ENCODE measurements around the gene HHATL. TPM values are rescaled to one million over a fixed set of nuclear protein-coding genes. Genes with fewer than 3 reads are reported as not detected.

HHATL gene
- total and polyA plus RNA-seq, 2 of the 8 experiments (the other 6 are each of a cell fraction or from before 2014, with no cell fraction given), result 0.18 TPM; not detected in 1

GRCh38 chr3:42736531-42736930 lies 33.9 kb upstream of the HHATL start:
- Histone ChIP-seq H2BK15ac (ENCODE audit: low read length) (0 out of 2 replicates have a peak overlapping the region, but pooled peaks have one; percentile 53), H4K91ac (replicated peaks; ENCODE audit: insufficient read length, low read length) (no peak overlapping the region), H3K56ac (replicated peaks; ENCODE audit: insufficient read length, low read depth, low read length) (no peak overlapping the region), H4K5ac (ENCODE audit: insufficient read length, low read depth, low read length) (no peak overlapping the region), H3K4me3 (ENCODE audit: extremely low read depth in 1 of 4, insufficient read depth in 2 of 4, low read depth in 3 of 4, low read length in 4 of 4) (no peak overlapping the region), H3K18ac (ENCODE audit: extremely low read depth, low read length) (0 out of 2 replicates have a peak overlapping the region, but pooled peaks have one; percentile 48), H2BK20ac (ENCODE audit: low read length) (0 out of 2 replicates have a peak overlapping the region, but pooled peaks have one; percentile 67), H3K14ac (ENCODE audit: insufficient read length) (no peak overlapping the region), H2BK5ac (ENCODE audit: low read depth, low read length) (no peak overlapping the region), H3K27ac (ENCODE audit: low read depth, low read length) (no peak overlapping the region), H3K4me1 (replicated peaks in 1 of 4; ENCODE audit: control insufficient read depth in 3 of 4, insufficient read depth in 4 of 4, low read length in 3 of 4) (peaks cover 0 to 33% (median 18%) of the 10 kb centered on the region in 4 experiments; a peak in 5 of 7 replicates), H3K36me3 (ENCODE audit: control insufficient read depth in 2 of 4, insufficient read depth in 4 of 4, low read length in 3 of 4) (no peaks in the 10 kb centered on the region), H3K4ac (replicated peaks; ENCODE audit: insufficient read length, low read depth, low read length) (no peak overlapping the region), H3K4me2 (ENCODE audit: insufficient read depth in 1 of 2, low read depth in 2 of 2, low read length in 2 of 2) (no peak overlapping the region), H2BK120ac (replicated peaks; ENCODE audit: low read depth, low read length) (no peak overlapping the region), H2AK5ac (ENCODE audit: low read depth, low read length) (no peak overlapping the region; the same call in 1 of the 2 replicates), H3K79me1 (ENCODE audit: low read depth, low read length) (no peaks in the 10 kb centered on the region), H2AFZ (ENCODE audit: low read length) (no peak overlapping the region), H3K23ac (ENCODE audit: insufficient read length) (no peak overlapping the region), H4K20me1 (replicated peaks in 1 of 2; ENCODE audit: control insufficient read depth in 1 of 2, insufficient read depth in 2 of 2, low read length in 2 of 2) (no peaks in the 10 kb centered on the region), H3K79me2 (ENCODE audit: control insufficient read depth in 1 of 2, insufficient read depth in 2 of 2, low read length in 2 of 2) (no peaks in the 10 kb centered on the region), H4K8ac (ENCODE audit: extremely low read depth, insufficient read depth, low read length) (no peak overlapping the region), H3K9me3 (ENCODE audit: insufficient read depth in 2 of 2, low read depth in 1 of 2, low read length in 1 of 2) (no peaks in the 10 kb centered on the region), H2BK12ac (ENCODE audit: low read depth, low read length) (peak overlapping the region; percentile 84; the same call in 1 of the 2 replicates), H3K23me2 (ENCODE audit: low read depth, low read length) (no peaks in the 10 kb centered on the region), H3K27me3 (replicated peaks in 1 of 4; ENCODE audit: control insufficient read depth in 3 of 4, extremely low read depth in 1 of 4, insufficient read depth in 3 of 4, low read length in 3 of 4) (0 out of 7 replicates have a peak, but pooled peaks cover 0 to 3% (median 0%) of the 10 kb centered on the region in 4 experiments), H3K9ac (replicated peaks in 1 of 4; ENCODE audit: extremely low read depth in 1 of 4, low read depth in 3 of 4, low read length in 3 of 4) (no peak overlapping the region)
- no peak for DNase-seq (ENCODE audit: low read depth in 1 of 2, low spot score in 2 of 2)
- no peak for FAIRE-seq
- CTCF ChIA-PET (ENCODE audit: partially characterized antibody), result interaction anchor here (0.9 to 4.6 kb wide), 4 partner anchors 9 to 193 kb away, joined by 3 to 28 read pairs (median 4); no protein-coding TSS in a partner anchor
- POLR2A ChIA-PET (ENCODE audit: partially characterized antibody), result no interaction called here
- 85% methylated on average over 6 of the region's 6 CpGs; no CpG with 5 or more reads in 1 of the 2 experiments for WGBS, 2 experiments (ENCODE audit: extremely low coverage in 1 of 2, insufficient coverage in 1 of 2, insufficient read length in 1 of 2, insufficient replicate concordance in 2 of 2, low coverage in 1 of 2, low lambda C conversion rate in 2 of 2, missing lambda C conversion rate in 1 of 2)
- TF ChIP-seq RFX5 (IDR thresholded peaks at IDR 0.05; ENCODE audit: borderline replicate concordance, low read depth, low read length) (no peak), EGR1 (IDR thresholded peaks at IDR 0.05; ENCODE audit: borderline replicate concordance, low read depth, low read length) (no peak), JUND (IDR thresholded peaks at IDR 0.05; ENCODE audit: low read length) (no peak), JUN (IDR thresholded peaks at IDR 0.05; ENCODE audit: low read depth, low read length) (no peak), POU5F1 (IDR thresholded peaks at IDR 0.05; ENCODE audit: low read depth, low read length) (no peak), NANOG (IDR thresholded peaks at IDR 0.05; ENCODE audit: insufficient read depth, low read depth, low read length, poor library complexity, severe bottlenecking) (no peak)
